Fibroblast of skin of abdomen (primary cell): Measurements from ENCODE around the gene MEX3A.
"Not testable (repeated sequence)": the region's sequence is repeated elsewhere in the genome, so short reads cannot be mapped to it uniquely, and the experiment has no call there.

Experiments
- DNase-seq: peaks from one replicate; pipeline ENCODE4 v3.0.0-alpha.2; 2013

The MEX3A gene

GRCh38 chr1:156078728-156079127, 3.5 kb downstream of the MEX3A start:
- no peak for DNase-seq

GRCh38 chr1:156077430-156077760, 4.9 kb downstream of the MEX3A start:
- DNase-seq = no peak

GRCh38 chr1:156076609-156077429, 5.4 kb downstream of the MEX3A start:
- DNase-seq = no peak

- DNase-seq = no peak
Observed at GRCh38 chr1:156075775-156076204, 6.5 kb downstream of the MEX3A start.

GRCh38 chr1:156075162-156075561, 7.1 kb downstream of the MEX3A start:
- DNase-seq = no peak

- DNase-seq = no peak
Observed at GRCh38 chr1:156074661-156075060, 7.6 kb downstream of the MEX3A start.

GRCh38 chr1:156073740-156074139, 8.5 kb downstream of the MEX3A start:
- DNase-seq = no peak

GRCh38 chr1:156073110-156073687, 9.1 kb downstream of the MEX3A start:
- no peak for DNase-seq

GRCh38 chr1:156072251-156072650, 10.0 kb downstream of the MEX3A start:
- DNase-seq = no peak

- DNase-seq = not testable (repeated sequence)
Observed at GRCh38 chr1:156071332-156071816, 10.9 kb downstream of the MEX3A start.

- no peak for DNase-seq
Observed at GRCh38 chr1:156070548-156070947, 11.7 kb downstream of the MEX3A start.

GRCh38 chr1:156069490-156070455, 12.5 kb downstream of the MEX3A start:
- no peak for DNase-seq

GRCh38 chr1:156067262-156067661, 15.0 kb downstream of the MEX3A start:
- no peak for DNase-seq

GRCh38 chr1:156065871-156066270, 16.4 kb downstream of the MEX3A start:
- no peak for DNase-seq

- no peak for DNase-seq
Observed at GRCh38 chr1:156065212-156065611, 17.1 kb downstream of the MEX3A start.

GRCh38 chr1:156064615-156065014, 17.6 kb downstream of the MEX3A start:
- DNase-seq = no peak

GRCh38 chr1:156063997-156064285, 18.3 kb downstream of the MEX3A start:
- no peak for DNase-seq

GRCh38 chr1:156062189-156062588, 20.1 kb downstream of the MEX3A start:
- no peak for DNase-seq

GRCh38 chr1:156060937-156061636, 21.2 kb downstream of the MEX3A start, which contains the start of gene RAB25:
Gene RAB25, plus strand, starts transcription at chr1:156061160. Its CDS starts 241 bp downstream, at chr1:156061401.
- no peak for DNase-seq

- DNase-seq = no peak
Observed at GRCh38 chr1:156056326-156056849, 25.9 kb downstream of the MEX3A start.

GRCh38 chr1:156055281-156056048, 26.8 kb downstream of the MEX3A start:
- no peak for DNase-seq
